T47D (cell line): Measurements from ENCODE around the gene NELFCD.
A peak's percentile ranks its signal among the peaks of the same experiment; 100 is the strongest.
"Not testable (repeated sequence)": the region's sequence is repeated elsewhere in the genome, so short reads cannot be mapped to it uniquely, and the experiment has no call there.

Experiments used
- DNase-seq, 2 experiments: peaks; one replicate each; pipeline versions ENCODE4 v3.0.0 to v3.0.0-alpha.2; 2011 to 2012; ENCODE audit warnings: low read depth in 1 of 2, low spot score in 1 of 2
- JUND ChIP-seq: IDR thresholded peaks from 2 replicates; pipeline ENCODE4 v1.6.1; 2012; ENCODE audit warnings: low read depth
- in situ Hi-C: cut with HindIII; loops from 2 replicates; pipeline ENCODE4 v1.10.0; 2016; ENCODE audit warnings: low sequenced_read_pairs, low pct_unique_long_range_greater_than_20kb

Gene NELFCD

GRCh38 chr20:59032713-59033059, 51.6 kb downstream of the NELFCD start:
- in situ Hi-C loops = no loop called here
- TF ChIP-seq JUND = no peak
- DNase-seq = no peak

- no peak for DNase-seq
- TF ChIP-seq JUND = no peak
- in situ Hi-C loops = no loop called here
Observed at GRCh38 chr20:59033093-59033492, 52.0 kb downstream of the NELFCD start.

- no peak for TF ChIP-seq JUND
- in situ Hi-C loops = no loop called here
Observed at GRCh38 chr20:59033616-59034165, 52.6 kb downstream of the NELFCD start.

GRCh38 chr20:59035381-59035780, 54.3 kb downstream of the NELFCD start:
- in situ Hi-C loops = no loop called here
- DNase-seq = no peak
- no peak for TF ChIP-seq JUND

More at GRCh38 chr20:59033616-59034165, 52.6 kb downstream of the NELFCD start:
- DNase-seq = no peak

GRCh38 chr20:59037386-59037785, 56.3 kb downstream of the NELFCD start:
- DNase-seq = no peak
- TF ChIP-seq JUND = no peak
- in situ Hi-C loops = no loop called here

- TF ChIP-seq JUND = no peak
- in situ Hi-C loops = no loop called here
Observed at GRCh38 chr20:59039233-59039632, 58.2 kb downstream of the NELFCD start.

GRCh38 chr20:59040667-59041066, 59.6 kb downstream of the NELFCD start:
- in situ Hi-C loops = no loop called here
- TF ChIP-seq JUND = no peak
- no peak for DNase-seq

More at GRCh38 chr20:59039233-59039632, 58.2 kb downstream of the NELFCD start:
- DNase-seq = no peak

DNA sequence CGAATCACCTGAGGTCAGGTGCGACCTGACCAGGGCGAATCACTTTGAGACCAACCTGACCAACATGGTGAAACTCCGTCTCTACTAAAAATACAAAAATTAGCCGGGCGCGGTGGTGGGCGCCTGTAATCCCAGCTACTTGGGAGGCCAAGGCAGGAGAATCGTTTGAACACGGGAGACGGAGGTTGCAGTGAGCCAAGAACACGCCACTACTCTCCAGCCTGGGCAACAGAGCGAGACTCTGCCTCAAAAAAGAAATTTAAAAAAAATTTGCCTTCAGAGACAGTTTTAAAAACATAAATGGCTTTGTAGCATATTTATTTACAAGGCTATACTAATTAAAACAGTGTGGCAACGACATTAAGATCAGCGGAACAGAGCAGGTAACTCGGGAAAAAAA, 60.4 kb downstream of the NELFCD start:
- DNase-seq, in situ Hi-C loops: not testable (repeated sequence)

DNA sequence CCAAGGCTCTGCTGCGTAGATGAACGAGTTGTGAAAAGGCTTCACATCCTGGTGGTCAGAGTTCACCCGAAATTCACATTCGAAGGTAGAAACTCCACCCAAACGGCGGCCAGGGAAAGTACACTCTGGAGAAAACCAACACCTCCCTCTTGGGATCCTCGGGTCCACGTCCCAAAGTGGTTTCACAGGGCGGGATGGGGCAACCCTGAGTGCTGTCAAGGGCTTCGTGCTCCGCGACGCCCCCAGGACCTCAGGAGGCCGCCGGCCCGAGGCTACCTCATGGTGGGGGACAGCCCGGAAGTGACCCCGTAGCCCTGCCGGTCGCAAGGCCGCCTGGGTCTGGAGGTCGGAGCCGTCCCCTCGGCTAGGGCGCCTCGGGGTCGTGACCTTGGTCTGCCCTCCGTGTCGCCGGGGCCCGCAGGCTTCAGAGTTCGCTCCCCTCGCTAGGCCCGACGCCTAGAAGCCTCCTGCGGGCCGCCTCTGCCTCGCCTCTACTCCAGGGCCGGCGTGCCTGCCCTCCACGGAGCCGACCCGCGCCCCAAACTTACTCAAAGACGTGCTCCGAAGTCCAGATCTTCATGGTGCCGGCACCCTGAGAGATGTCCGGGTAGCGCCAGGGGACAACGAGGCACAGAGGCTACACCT, 61.2 kb downstream of the NELFCD start, which contains the start of gene PRELID3B:
Gene PRELID3B (minus strand): TSS at position 636 of the 645 bp plus-strand sequence. CDS start 56 bp downstream, at position 580.
- in situ Hi-C loops = no loop called here
- no peak for TF ChIP-seq JUND
- DNase-seq = peak; percentile 31 to 70

DNA sequence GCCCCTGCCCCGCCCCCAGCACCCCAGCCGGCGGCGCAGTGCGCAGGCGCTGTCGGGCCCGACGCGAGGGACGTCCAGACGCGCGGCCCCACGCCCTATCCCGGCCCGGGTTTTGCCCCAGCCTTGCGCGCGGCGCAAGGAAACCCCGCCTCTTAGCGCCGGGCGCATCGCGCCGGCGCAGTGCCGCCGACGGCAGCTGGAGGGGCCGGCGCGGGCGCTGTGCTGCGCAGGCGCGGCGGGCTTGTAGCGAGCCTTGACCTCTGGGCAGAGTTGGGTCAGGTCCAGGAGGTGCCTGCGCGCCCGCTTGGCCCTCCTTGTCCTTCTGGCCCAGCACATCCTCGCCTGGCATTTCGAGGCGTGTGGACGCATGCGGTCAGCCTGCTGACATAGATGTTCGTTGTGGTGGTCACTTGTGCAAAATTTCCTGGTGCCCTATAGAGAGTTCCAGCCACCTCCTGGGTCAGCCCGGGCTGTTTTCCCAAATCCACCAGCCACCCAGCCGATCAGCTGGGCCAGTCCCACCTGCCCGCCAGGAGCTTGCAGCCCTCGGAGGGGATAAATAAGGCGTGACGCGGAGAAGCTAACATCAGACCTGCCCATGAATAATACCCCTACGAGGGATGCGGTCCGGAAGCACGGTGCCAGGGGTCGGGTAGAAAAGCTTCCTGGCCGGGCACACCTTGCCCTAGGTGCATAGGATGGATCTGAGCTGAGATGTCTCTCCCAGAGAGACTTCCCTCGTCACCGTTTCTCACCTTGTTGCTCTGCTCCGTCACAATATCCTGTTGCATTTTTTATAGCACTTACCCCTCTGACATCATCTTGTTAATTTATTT, 62.0 kb downstream of the NELFCD start:
- DNase-seq = peak; percentile 97 to 98
- no peak for TF ChIP-seq JUND
- in situ Hi-C loops = no loop called here

GRCh38 chr20:59043698-59044097, 62.6 kb downstream of the NELFCD start:
- no peak for TF ChIP-seq JUND
- peak in 1 of 2 experiments; percentile 24 for DNase-seq
- in situ Hi-C loops = no loop called here

- no peak for TF ChIP-seq JUND
- no peak for DNase-seq
- in situ Hi-C loops = no loop called here
Observed at GRCh38 chr20:59044295-59044694, 63.2 kb downstream of the NELFCD start.
